ENCODE results near the gene THOC1. TPM values are rescaled to one million over a fixed set of nuclear protein-coding genes. Genes with fewer than 3 reads are reported as not detected.

THOC1 gene
- total RNA-seq, 4 donors from 2014 or later, result 34.1 to 109 (median 42.5) TPM

GRCh38 chr18:211582-211981 lies 56.3 kb downstream of the THOC1 start:
- no peaks in the 10 kb centered on the region for H3K9me3 ChIP-seq
- no peak overlapping the region for H3K27ac ChIP-seq
- no peaks in the 10 kb centered on the region for H3K27me3 ChIP-seq
- TF ChIP-seq POLR2AphosphoS5 (IDR thresholded peaks at IDR 0.05), result no peak
- TF ChIP-seq POLR2A (IDR thresholded peaks at IDR 0.05), result no peak
- TF ChIP-seq, protein P1, sequence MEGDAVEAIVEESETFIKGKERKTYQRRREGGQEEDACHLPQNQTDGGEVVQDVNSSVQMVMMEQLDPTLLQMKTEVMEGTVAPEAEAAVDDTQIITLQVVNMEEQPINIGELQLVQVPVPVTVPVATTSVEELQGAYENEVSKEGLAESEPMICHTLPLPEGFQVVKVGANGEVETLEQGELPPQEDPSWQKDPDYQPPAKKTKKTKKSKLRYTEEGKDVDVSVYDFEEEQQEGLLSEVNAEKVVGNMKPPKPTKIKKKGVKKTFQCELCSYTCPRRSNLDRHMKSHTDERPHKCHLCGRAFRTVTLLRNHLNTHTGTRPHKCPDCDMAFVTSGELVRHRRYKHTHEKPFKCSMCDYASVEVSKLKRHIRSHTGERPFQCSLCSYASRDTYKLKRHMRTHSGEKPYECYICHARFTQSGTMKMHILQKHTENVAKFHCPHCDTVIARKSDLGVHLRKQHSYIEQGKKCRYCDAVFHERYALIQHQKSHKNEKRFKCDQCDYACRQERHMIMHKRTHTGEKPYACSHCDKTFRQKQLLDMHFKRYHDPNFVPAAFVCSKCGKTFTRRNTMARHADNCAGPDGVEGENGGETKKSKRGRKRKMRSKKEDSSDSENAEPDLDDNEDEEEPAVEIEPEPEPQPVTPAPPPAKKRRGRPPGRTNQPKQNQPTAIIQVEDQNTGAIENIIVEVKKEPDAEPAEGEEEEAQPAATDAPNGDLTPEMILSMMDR (IDR thresholded peaks at IDR 0.05), result no peak
- TF ChIP-seq EP300 (IDR thresholded peaks at IDR 0.05; ENCODE audit: low read depth), result no peak
- in situ Hi-C loops (cut with MboI; ENCODE audit: low pct_ligation_motif_present in 1 of 4, low pct_unique_long_range_greater_than_20kb in 1 of 4, low sequenced_read_pairs in 3 of 4), result no loop called here
- DNase-seq, result no peak
- no peaks in the 10 kb centered on the region for H3K4me1 ChIP-seq
- H3K4me3 ChIP-seq, result no peak overlapping the region
- intact Hi-C loops (cut with DNase I; ENCODE audit: low total_unique reads), result no loop called here
- peaks cover 0 to 63% (median 14%) of the 10 kb centered on the region in 4 donors for H3K36me3 ChIP-seq

- TF ChIP-seq EP300 (IDR thresholded peaks at IDR 0.05; ENCODE audit: low read depth) (no peak), POLR2AphosphoS5 (IDR thresholded peaks at IDR 0.05) (no peak), POLR2A (IDR thresholded peaks at IDR 0.05) (no peak)
- TF ChIP-seq, protein P1 (IDR thresholded peaks at IDR 0.05), result no peak
Observed at GRCh38 chr18:210733-211132, 57.1 kb downstream of the THOC1 start.

GRCh38 chr18:210075-210474 lies 57.8 kb downstream of the THOC1 start:
- 83 to 98% methylated on average over 1 of the region's 1 CpG for WGBS, 2 donors (ENCODE audit: low coverage in 1 of 2)
- intact Hi-C loops (cut with DNase I; ENCODE audit: low total_unique reads), result no loop called here
- no peak for DNase-seq
- peaks cover 0 to 60% (median 13%) of the 10 kb centered on the region in 4 donors for H3K36me3 ChIP-seq
- in situ Hi-C loops (cut with MboI; ENCODE audit: low pct_ligation_motif_present in 1 of 4, low pct_unique_long_range_greater_than_20kb in 1 of 4, low sequenced_read_pairs in 3 of 4), result no loop called here
- H3K27me3 ChIP-seq, result no peaks in the 10 kb centered on the region
- no peak overlapping the region for H3K27ac ChIP-seq
- H3K9me3 ChIP-seq, result no peaks in the 10 kb centered on the region
- TF ChIP-seq EP300 (IDR thresholded peaks at IDR 0.05; ENCODE audit: low read depth) (no peak), POLR2A (IDR thresholded peaks at IDR 0.05) (no peak), POLR2AphosphoS5 (IDR thresholded peaks at IDR 0.05) (no peak)
- TF ChIP-seq, protein P1 (IDR thresholded peaks at IDR 0.05), result no peak
- H3K4me1 ChIP-seq, result no peaks in the 10 kb centered on the region
- no peak overlapping the region for H3K4me3 ChIP-seq

More at GRCh38 chr18:210733-211132, 57.1 kb downstream of the THOC1 start:
- H3K4me1 ChIP-seq, result no peaks in the 10 kb centered on the region
- H3K9me3 ChIP-seq, result no peaks in the 10 kb centered on the region
- H3K36me3 ChIP-seq, result peaks cover 0 to 60% (median 12%) of the 10 kb centered on the region in 4 donors
- no peak for DNase-seq
- 94 to 100% methylated on average over 1 to 4 of the region's 4 CpGs for WGBS, 2 donors (ENCODE audit: low coverage in 1 of 2)
- no peaks in the 10 kb centered on the region for H3K27me3 ChIP-seq
- no peak overlapping the region for H3K27ac ChIP-seq
- no peak overlapping the region for H3K4me3 ChIP-seq
- in situ Hi-C loops (cut with MboI; ENCODE audit: low pct_ligation_motif_present in 1 of 4, low pct_unique_long_range_greater_than_20kb in 1 of 4, low sequenced_read_pairs in 3 of 4) (no loop called here), intact Hi-C loops (cut with DNase I; ENCODE audit: low total_unique reads) (no loop called here)

- no peak for TF ChIP-seq EP300 (IDR thresholded peaks at IDR 0.05; ENCODE audit: low read depth)
- no peak for TF ChIP-seq POLR2A (IDR thresholded peaks at IDR 0.05)
- no peak for TF ChIP-seq POLR2AphosphoS5 (IDR thresholded peaks at IDR 0.05)
- TF ChIP-seq, protein P1 (IDR thresholded peaks at IDR 0.05), result no peak
- WGBS, 2 donors (ENCODE audit: low coverage in 1 of 2), result 100% methylated on average over 2 of the region's 2 CpGs
- no peaks in the 10 kb centered on the region for H3K27me3 ChIP-seq
- peaks cover 0 to 53% (median 17%) of the 10 kb centered on the region in 4 donors for H3K36me3 ChIP-seq
- no peaks in the 10 kb centered on the region for H3K9me3 ChIP-seq
- H3K27ac ChIP-seq, result no peak overlapping the region
- no peaks in the 10 kb centered on the region for H3K4me1 ChIP-seq
- intact Hi-C loops (cut with DNase I; ENCODE audit: low total_unique reads) (no loop called here), in situ Hi-C loops (cut with MboI; ENCODE audit: low pct_ligation_motif_present in 1 of 4, low pct_unique_long_range_greater_than_20kb in 1 of 4, low sequenced_read_pairs in 3 of 4) (no loop called here)
- DNase-seq, result no peak
- H3K4me3 ChIP-seq, result no peak overlapping the region
Observed at GRCh38 chr18:199768-200167, 68.1 kb downstream of the THOC1 start.

Data from transverse colon (tissue), 4 donors.